Spleen (tissue), 11 donors: ENCODE data around the gene ITGB8. TPM values are rescaled to one million over a fixed set of nuclear protein-coding genes. Genes with fewer than 3 reads are reported as not detected.

Experiments
- DNase-seq: peaks from one replicate; pipeline ENCODE4 v3.0.0-alpha.2; 2020
- H3K27ac ChIP-seq, 8 donors: fragments of 200-600 bp; sonication (generic) in 7 of 8; 1 replicate in 4 of 8; 2 replicates in 4 of 8; pipeline versions ENCODE4 v1.5.0 to v1.8.0; 2016 to 2021; ENCODE audit warnings: inconsistent platforms in 4 of 8, mild to moderate bottlenecking in 4 of 8, moderate library complexity in 1 of 8
- H3K27me3 ChIP-seq, 7 donors: fragments of 200-600 bp; sonication (generic) in 6 of 7; replicated peaks in 1 of 7; 1 replicate in 4 of 7; 2 replicates in 3 of 7; pipeline versions ENCODE4 v1.5.0 to v1.8.0; 2016 to 2021; ENCODE audit warnings: inconsistent platforms in 3 of 7, mild to moderate bottlenecking in 1 of 7
- H3K36me3 ChIP-seq, 6 donors: fragments of 200-600 bp; sonication (generic) in 5 of 6; 1 replicate in 4 of 6; 2 replicates in 2 of 6; pipeline versions ENCODE4 v1.5.0 to v1.8.0; 2016 to 2021; ENCODE audit warnings: inconsistent platforms in 2 of 6
- H3K4me1 ChIP-seq, 6 donors: fragments of 200-600 bp; sonication (generic) in 5 of 6; 1 replicate in 3 of 6; 2 replicates in 3 of 6; pipeline versions ENCODE4 v1.5.0 to v1.8.0; 2016 to 2021; ENCODE audit warnings: inconsistent platforms in 3 of 6
- H3K4me3 ChIP-seq, 8 donors: fragments of 200-600 bp; sonication (generic) in 7 of 8; 1 replicate in 4 of 8; 2 replicates in 4 of 8; pipeline versions ENCODE4 v1.5.0 to v1.8.0; 2016 to 2021; ENCODE audit warnings: inconsistent platforms in 4 of 8, mild to moderate bottlenecking in 4 of 8, moderate library complexity in 2 of 8
- H3K9me3 ChIP-seq, 8 donors: fragments of 200-600 bp; sonication (generic) in 7 of 8; 1 replicate in 4 of 8; 2 replicates in 4 of 8; pipeline versions ENCODE4 v1.5.0 to v1.8.0; 2016 to 2021; ENCODE audit warnings: inconsistent platforms in 4 of 8
- POLR2A ChIP-seq, 3 donors: fragments of 450-650 bp; IDR thresholded peaks; one replicate each; pipeline ENCODE4 v1.5.1; 2017; ENCODE audit warnings: antibody characterized with exemption in 3 of 3, mild to moderate bottlenecking in 1 of 3
- POLR2AphosphoS5 ChIP-seq, 3 donors: sonication (generic); formaldehyde crosslinking; IDR thresholded peaks; one replicate each; pipeline ENCODE4 v1.5.1; 2017; ENCODE audit warnings: antibody characterized with exemption in 3 of 3
- WGBS, 5 donors: extraction: QIAGEN DNeasy Blood & Tissue Kit in 3 of 5; methylation state at CpG; one replicate each; pipeline versions ENCODE4 v1.1.5 to v1.1.7; 2013 to 2018; 5-methylcytosine and 5-hydroxymethylcytosine counted together
- intact Hi-C: fragments of 100-400 bp; cut with DNase I; formaldehyde crosslinking; loops from one replicate; pipeline ENCODE4 v1.15.0; 2023; ENCODE audit warnings: low total_unique reads
- polyA plus RNA-seq, 3 donors: library from polyadenylated mRNA; stranded (reverse); fragments of 200-250 nt; gene quantifications; one replicate each; pipeline ENCODE4 v1.2.1, GENCODE V29; 2013
- total RNA-seq, 7 donors: library from RNA; depleted of rRNA in 3 of 7; stranded (reverse); fragments of >200 nt in 3 of 7; fragmentation: NEBNext Ultra II Directional in 4 of 7; extraction: Animal tissue kit (Norgen Biotek cat#: 25700) in 4 of 7; gene quantifications; one replicate each; pipeline versions ENCODE4 v1.1.0 to v1.2.1, GENCODE V29; 2016 to 2021
- TF ChIP-seq, protein P1 (sequence below), 11 experiments: fragments of 200-600 bp in 7 of 11; fragments of 450-650 bp in 4 of 11; sonication (generic) in 4 of 11; IDR thresholded peaks in 8 of 11; conservative IDR thresholded peaks in 3 of 11; 1 replicate in 7 of 11; 2 replicates in 4 of 11; pipeline versions ENCODE4 v1.4.0 to v1.8.0; 2016 to 2021; ENCODE audit warnings: antibody characterized with exemption in 11 of 11, inconsistent platforms in 4 of 11, mild to moderate bottlenecking in 1 of 11
- donor health status: healthy with polysubstance abuse.
- donor health status: DM: no; HTN: no; CAD: no; lungs with moderate emphysema.
- donor health status: DM: no; HTN: no; CAD: no.
- donor health status: Bipolar disorder and iron deficiency.
- donor health status: healthy.
- donor health status: DM: no; HTN: no; CAD: no.
- donor health status: DM: yes; HTN: yes; CAD: no.

The ITGB8 gene
- total and polyA plus RNA-seq, 10 donors, result 0.11 to 1.1 (median 0.28) TPM

DNA sequence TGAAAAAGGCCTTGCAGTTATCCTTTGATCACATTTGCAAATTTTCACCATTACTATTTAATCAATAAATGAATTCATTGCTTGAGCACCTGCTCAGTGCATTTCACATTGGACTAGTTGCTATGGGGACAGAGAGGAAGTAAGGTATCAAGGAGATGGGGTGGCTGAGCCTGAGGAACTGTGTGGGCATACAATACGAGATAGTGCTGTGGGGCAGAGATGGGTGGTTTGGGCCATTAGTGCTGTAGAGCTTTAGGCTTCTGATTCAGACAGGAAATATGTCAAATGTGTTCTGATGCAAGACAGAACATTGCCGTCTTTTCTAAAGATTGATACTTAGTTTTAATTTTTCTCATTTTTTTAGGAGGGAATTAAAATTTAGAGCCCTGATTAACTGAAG is 13.2 kb downstream of the ITGB8 start:
- no peaks in the 10 kb centered on the region for H3K27me3 ChIP-seq
- no peaks in the 10 kb centered on the region for H3K4me1 ChIP-seq
- no peak overlapping the region for H3K27ac ChIP-seq
- DNase-seq, result no peak
- H3K9me3 ChIP-seq, result no peaks in the 10 kb centered on the region
- intact Hi-C loops, result no loop called here
- TF ChIP-seq, protein P1, sequence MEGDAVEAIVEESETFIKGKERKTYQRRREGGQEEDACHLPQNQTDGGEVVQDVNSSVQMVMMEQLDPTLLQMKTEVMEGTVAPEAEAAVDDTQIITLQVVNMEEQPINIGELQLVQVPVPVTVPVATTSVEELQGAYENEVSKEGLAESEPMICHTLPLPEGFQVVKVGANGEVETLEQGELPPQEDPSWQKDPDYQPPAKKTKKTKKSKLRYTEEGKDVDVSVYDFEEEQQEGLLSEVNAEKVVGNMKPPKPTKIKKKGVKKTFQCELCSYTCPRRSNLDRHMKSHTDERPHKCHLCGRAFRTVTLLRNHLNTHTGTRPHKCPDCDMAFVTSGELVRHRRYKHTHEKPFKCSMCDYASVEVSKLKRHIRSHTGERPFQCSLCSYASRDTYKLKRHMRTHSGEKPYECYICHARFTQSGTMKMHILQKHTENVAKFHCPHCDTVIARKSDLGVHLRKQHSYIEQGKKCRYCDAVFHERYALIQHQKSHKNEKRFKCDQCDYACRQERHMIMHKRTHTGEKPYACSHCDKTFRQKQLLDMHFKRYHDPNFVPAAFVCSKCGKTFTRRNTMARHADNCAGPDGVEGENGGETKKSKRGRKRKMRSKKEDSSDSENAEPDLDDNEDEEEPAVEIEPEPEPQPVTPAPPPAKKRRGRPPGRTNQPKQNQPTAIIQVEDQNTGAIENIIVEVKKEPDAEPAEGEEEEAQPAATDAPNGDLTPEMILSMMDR (IDR thresholded peaks at IDR 0.05 in 8 of 11, conservative IDR thresholded peaks at IDR 0.05 in 3 of 11), result no peak
- TF ChIP-seq POLR2A (IDR thresholded peaks at IDR 0.05) (no peak), POLR2AphosphoS5 (IDR thresholded peaks at IDR 0.05) (no peak)
- 33 to 42% (median 36%) methylated on average over 2 of the region's 2 CpGs for WGBS, 5 donors
- H3K36me3 ChIP-seq, result no peaks in the 10 kb centered on the region
- H3K4me3 ChIP-seq, result no peak overlapping the region

DNA sequence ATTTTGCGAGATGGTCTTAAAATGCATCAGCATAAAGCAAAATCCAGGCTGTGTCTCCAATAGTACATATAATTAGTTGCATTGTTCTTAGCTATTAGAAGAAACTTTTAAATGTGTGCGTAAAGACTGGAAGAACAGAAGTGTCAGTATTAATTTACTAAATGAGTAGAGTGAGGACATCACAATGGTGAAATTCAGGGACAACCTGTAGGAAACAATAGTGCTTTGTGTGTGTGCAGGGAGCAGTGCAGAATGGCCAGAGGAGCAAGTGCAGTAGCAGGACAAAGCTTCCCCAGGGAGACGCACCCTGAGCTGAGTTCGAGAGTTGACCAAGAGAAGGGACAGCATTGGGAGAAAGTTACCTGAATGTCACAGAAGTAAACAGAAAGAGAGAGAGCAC is 13.7 kb downstream of the ITGB8 start:
- H3K4me3 ChIP-seq, result no peak overlapping the region
- no peak for DNase-seq
- no peaks in the 10 kb centered on the region for H3K4me1 ChIP-seq
- intact Hi-C loops, result no loop called here
- no peaks in the 10 kb centered on the region for H3K36me3 ChIP-seq
- no peaks in the 10 kb centered on the region for H3K9me3 ChIP-seq
- TF ChIP-seq POLR2AphosphoS5 (IDR thresholded peaks at IDR 0.05) (no peak), POLR2A (IDR thresholded peaks at IDR 0.05) (no peak)
- TF ChIP-seq, protein P1 (IDR thresholded peaks at IDR 0.05 in 8 of 11, conservative IDR thresholded peaks at IDR 0.05 in 3 of 11), result no peak
- 91 to 97% (median 95%) methylated on average over 4 of the region's 4 CpGs for WGBS, 5 donors
- no peaks in the 10 kb centered on the region for H3K27me3 ChIP-seq
- no peak overlapping the region for H3K27ac ChIP-seq

DNA sequence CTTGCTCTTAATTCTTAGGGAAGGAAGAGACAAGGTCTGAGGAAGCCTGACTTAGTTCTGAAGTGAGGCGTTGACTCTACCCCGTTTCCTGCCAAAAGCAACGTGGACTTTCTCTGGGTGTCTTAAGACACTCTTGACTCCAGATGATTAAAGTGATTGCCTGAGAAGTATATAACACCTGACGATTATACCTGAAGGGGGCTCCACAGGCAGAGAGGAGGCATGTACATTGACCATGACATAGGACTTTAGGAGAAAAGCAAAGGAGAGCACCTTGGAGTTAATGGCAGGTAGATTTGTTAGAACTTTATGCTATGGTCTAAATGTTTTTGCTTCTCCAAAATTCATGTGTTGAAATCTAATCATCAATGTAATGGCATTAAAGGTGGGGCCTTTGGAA is 15.9 kb downstream of the ITGB8 start:
- H3K4me1 ChIP-seq, result no peaks in the 10 kb centered on the region
- TF ChIP-seq POLR2AphosphoS5 (IDR thresholded peaks at IDR 0.05) (no peak), POLR2A (IDR thresholded peaks at IDR 0.05) (no peak)
- TF ChIP-seq, protein P1 (IDR thresholded peaks at IDR 0.05 in 8 of 11, conservative IDR thresholded peaks at IDR 0.05 in 3 of 11), result no peak
- intact Hi-C loops, result no loop called here
- H3K27ac ChIP-seq, result no peak overlapping the region
- H3K36me3 ChIP-seq, result no peaks in the 10 kb centered on the region
- WGBS, 5 donors, result 79 to 86% (median 84%) methylated on average over 4 of the region's 4 CpGs
- H3K4me3 ChIP-seq, result no peak overlapping the region
- no peaks in the 10 kb centered on the region for H3K9me3 ChIP-seq
- H3K27me3 ChIP-seq, result peaks cover 0 to 5% (median 0%) of the 10 kb centered on the region in 7 donors
- no peak for DNase-seq

DNA sequence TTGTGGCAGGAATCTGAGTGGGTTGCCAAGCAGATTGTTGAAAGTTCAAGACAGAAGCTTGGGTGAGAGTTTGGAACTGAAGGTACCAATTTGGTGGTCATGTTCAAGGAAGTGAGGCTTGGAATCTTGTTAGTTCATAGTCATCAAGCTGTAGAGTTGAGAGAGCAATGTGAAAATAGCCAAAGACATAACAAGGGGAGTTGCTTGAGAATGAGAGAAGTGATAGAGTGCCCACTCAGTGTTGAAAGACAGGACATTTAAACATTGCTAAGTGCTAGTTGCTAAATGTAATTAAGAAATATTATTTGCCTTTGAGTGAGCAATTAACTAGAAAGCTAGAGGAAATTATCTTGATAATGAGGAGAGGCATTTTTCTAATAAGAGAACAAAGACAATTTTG is 17.0 kb downstream of the ITGB8 start:
- Histone ChIP-seq H3K4me3 (no peak overlapping the region), H3K4me1 (no peaks in the 10 kb centered on the region), H3K27ac (no peak overlapping the region), H3K9me3 (no peaks in the 10 kb centered on the region), H3K36me3 (no peaks in the 10 kb centered on the region), H3K27me3 (peaks cover 0 to 5% (median 0%) of the 10 kb centered on the region in 7 donors)
- no peak for DNase-seq
- intact Hi-C loops, result no loop called here
- no peak for TF ChIP-seq POLR2AphosphoS5 (IDR thresholded peaks at IDR 0.05)
- TF ChIP-seq, protein P1 (IDR thresholded peaks at IDR 0.05 in 8 of 11, conservative IDR thresholded peaks at IDR 0.05 in 3 of 11), result no peak
- TF ChIP-seq POLR2A (IDR thresholded peaks at IDR 0.05), result no peak
